ENCODE measurements around the gene KLHL35.

KLHL35 gene

DNA sequence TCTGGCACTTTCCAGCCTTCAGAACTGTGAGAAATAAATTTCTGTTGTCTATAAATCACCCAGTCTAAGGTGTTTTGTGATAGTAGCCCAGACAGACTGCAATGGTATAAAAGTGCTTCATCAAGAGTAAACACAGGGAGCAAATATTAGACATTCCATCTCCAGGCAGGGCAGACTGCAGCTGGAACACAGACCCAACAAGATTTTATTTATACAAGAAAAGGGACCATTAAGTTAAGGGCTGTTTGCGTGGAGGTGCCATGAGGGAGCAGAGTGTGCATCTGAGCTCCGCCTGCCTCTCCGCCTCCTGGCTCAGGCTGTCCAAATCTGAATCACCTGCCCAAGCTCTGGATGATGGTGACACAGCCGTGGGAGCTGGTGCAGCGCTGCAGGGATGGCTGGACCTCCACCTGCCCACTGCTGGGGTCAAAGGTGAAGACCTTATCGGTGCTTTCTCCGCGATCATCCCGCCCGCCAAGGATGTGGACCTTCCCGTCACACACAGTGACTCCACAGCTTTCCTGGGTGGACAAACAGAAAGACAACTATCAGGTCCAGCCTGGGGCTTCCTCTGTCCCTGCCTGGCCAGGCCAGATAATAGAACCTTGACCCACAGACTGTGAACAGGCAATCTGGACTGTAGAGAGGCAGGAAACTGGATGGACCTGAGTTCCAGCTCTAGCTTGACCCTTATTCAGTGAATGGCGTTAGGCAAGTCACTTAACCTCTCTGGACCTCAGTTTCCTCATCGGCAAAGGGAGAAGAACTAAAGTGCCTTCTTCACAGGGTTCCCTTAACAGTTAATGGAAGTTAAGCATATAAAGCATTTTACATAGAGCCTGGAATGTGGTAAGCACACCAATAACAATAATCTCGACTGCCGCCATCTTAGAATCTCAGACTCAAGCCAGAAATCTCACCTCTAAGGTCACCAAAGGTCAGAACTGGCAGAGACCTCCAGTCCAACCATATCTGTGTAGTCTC, 10.5 kb downstream of the KLHL35 start:
- Histone ChIP-seq H3K9me3 (ENCODE audit: insufficient read depth, low read length) (no peaks in the 10 kb centered on the region), H3K4me2 (ENCODE audit: low read depth, low read length, poor library complexity, severe bottlenecking) (no peak overlapping the region), H3K79me2 (ENCODE audit: insufficient read depth, low read length) (no peaks in the 10 kb centered on the region), H3K9ac (ENCODE audit: low read length) (no peak overlapping the region), H2AFZ (ENCODE audit: low read depth, low read length, severe bottlenecking) (no peak overlapping the region), H3K36me3 (ENCODE audit: low read length) (no peaks in the 10 kb centered on the region), H3F3A (ENCODE audit: insufficient read depth) (no peaks in the 10 kb centered on the region), H3K4me3 (ENCODE audit: insufficient read depth, low read length, poor library complexity, severe bottlenecking) (no peak overlapping the region), H3K9me2 (replicated peaks; ENCODE audit: insufficient read depth, low read length) (no peaks in the 10 kb centered on the region), H3K27ac (ENCODE audit: low read depth, low read length) (no peak overlapping the region), H3K27me3 (ENCODE audit: low read length) (no peaks in the 10 kb centered on the region), H4K20me1 (ENCODE audit: low read depth, low read length) (no peaks in the 10 kb centered on the region)
- TF ChIP-seq EZH2phosphoT487 (conservative IDR thresholded peaks at IDR 0.05; ENCODE audit: low read length), result no peak
- TF ChIP-seq CTCF (IDR thresholded peaks at IDR 0.05; ENCODE audit: insufficient read depth, low read length, poor library complexity, severe bottlenecking), result no peak

GRCh38 chr11:75421902-75422247, 11.1 kb downstream of the KLHL35 start:
- no peaks in the 10 kb centered on the region for H3K36me3 ChIP-seq (ENCODE audit: low read length)
- H3K79me2 ChIP-seq (ENCODE audit: insufficient read depth, low read length), result no peaks in the 10 kb centered on the region
- no peaks in the 10 kb centered on the region for H4K20me1 ChIP-seq (ENCODE audit: low read depth, low read length)
- H3K9me3 ChIP-seq (ENCODE audit: insufficient read depth, low read length), result no peaks in the 10 kb centered on the region
- H3K27ac ChIP-seq (ENCODE audit: low read depth, low read length), result no peak overlapping the region
- H3K9ac ChIP-seq (ENCODE audit: low read length), result no peak overlapping the region
- no peak overlapping the region for H3K4me2 ChIP-seq (ENCODE audit: low read depth, low read length, poor library complexity, severe bottlenecking)
- TF ChIP-seq EZH2phosphoT487 (conservative IDR thresholded peaks at IDR 0.05; ENCODE audit: low read length) (no peak), CTCF (IDR thresholded peaks at IDR 0.05; ENCODE audit: insufficient read depth, low read length, poor library complexity, severe bottlenecking) (no peak)
- no peak overlapping the region for H2AFZ ChIP-seq (ENCODE audit: low read depth, low read length, severe bottlenecking)
- H3F3A ChIP-seq (ENCODE audit: insufficient read depth), result no peaks in the 10 kb centered on the region
- H3K9me2 ChIP-seq (replicated peaks; ENCODE audit: insufficient read depth, low read length), result no peaks in the 10 kb centered on the region
- no peak overlapping the region for H3K4me3 ChIP-seq (ENCODE audit: insufficient read depth, low read length, poor library complexity, severe bottlenecking)
- no peaks in the 10 kb centered on the region for H3K27me3 ChIP-seq (ENCODE audit: low read length)

- Histone ChIP-seq H3K4me3 (ENCODE audit: insufficient read depth, low read length, poor library complexity, severe bottlenecking) (no peak overlapping the region), H3K27me3 (ENCODE audit: low read length) (no peaks in the 10 kb centered on the region), H3F3A (ENCODE audit: insufficient read depth) (no peaks in the 10 kb centered on the region), H3K4me2 (ENCODE audit: low read depth, low read length, poor library complexity, severe bottlenecking) (no peak overlapping the region), H3K9me3 (ENCODE audit: insufficient read depth, low read length) (no peaks in the 10 kb centered on the region), H3K27ac (ENCODE audit: low read depth, low read length) (no peak overlapping the region), H3K36me3 (ENCODE audit: low read length) (no peaks in the 10 kb centered on the region), H3K9me2 (replicated peaks; ENCODE audit: insufficient read depth, low read length) (no peaks in the 10 kb centered on the region), H4K20me1 (ENCODE audit: low read depth, low read length) (no peaks in the 10 kb centered on the region), H3K9ac (ENCODE audit: low read length) (no peak overlapping the region), H3K79me2 (ENCODE audit: insufficient read depth, low read length) (no peaks in the 10 kb centered on the region), H2AFZ (ENCODE audit: low read depth, low read length, severe bottlenecking) (no peak overlapping the region)
- no peak for TF ChIP-seq EZH2phosphoT487 (conservative IDR thresholded peaks at IDR 0.05; ENCODE audit: low read length)
- TF ChIP-seq CTCF (IDR thresholded peaks at IDR 0.05; ENCODE audit: insufficient read depth, low read length, poor library complexity, severe bottlenecking), result no peak
These were observed 11.9 kb downstream of the KLHL35 start for GRCh38 chr11:75421035-75421602.

Data from SU-DHL-6 (cell line).